ENCODE measurements around the gene SYCP1. TPM values are rescaled to one million over a fixed set of nuclear protein-coding genes. Genes with fewer than 3 reads are reported as not detected.

Gene SYCP1, protein sequence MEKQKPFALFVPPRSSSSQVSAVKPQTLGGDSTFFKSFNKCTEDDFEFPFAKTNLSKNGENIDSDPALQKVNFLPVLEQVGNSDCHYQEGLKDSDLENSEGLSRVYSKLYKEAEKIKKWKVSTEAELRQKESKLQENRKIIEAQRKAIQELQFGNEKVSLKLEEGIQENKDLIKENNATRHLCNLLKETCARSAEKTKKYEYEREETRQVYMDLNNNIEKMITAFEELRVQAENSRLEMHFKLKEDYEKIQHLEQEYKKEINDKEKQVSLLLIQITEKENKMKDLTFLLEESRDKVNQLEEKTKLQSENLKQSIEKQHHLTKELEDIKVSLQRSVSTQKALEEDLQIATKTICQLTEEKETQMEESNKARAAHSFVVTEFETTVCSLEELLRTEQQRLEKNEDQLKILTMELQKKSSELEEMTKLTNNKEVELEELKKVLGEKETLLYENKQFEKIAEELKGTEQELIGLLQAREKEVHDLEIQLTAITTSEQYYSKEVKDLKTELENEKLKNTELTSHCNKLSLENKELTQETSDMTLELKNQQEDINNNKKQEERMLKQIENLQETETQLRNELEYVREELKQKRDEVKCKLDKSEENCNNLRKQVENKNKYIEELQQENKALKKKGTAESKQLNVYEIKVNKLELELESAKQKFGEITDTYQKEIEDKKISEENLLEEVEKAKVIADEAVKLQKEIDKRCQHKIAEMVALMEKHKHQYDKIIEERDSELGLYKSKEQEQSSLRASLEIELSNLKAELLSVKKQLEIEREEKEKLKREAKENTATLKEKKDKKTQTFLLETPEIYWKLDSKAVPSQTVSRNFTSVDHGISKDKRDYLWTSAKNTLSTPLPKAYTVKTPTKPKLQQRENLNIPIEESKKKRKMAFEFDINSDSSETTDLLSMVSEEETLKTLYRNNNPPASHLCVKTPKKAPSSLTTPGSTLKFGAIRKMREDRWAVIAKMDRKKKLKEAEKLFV
- not detected in 2 replicates for total RNA-seq

DNA sequence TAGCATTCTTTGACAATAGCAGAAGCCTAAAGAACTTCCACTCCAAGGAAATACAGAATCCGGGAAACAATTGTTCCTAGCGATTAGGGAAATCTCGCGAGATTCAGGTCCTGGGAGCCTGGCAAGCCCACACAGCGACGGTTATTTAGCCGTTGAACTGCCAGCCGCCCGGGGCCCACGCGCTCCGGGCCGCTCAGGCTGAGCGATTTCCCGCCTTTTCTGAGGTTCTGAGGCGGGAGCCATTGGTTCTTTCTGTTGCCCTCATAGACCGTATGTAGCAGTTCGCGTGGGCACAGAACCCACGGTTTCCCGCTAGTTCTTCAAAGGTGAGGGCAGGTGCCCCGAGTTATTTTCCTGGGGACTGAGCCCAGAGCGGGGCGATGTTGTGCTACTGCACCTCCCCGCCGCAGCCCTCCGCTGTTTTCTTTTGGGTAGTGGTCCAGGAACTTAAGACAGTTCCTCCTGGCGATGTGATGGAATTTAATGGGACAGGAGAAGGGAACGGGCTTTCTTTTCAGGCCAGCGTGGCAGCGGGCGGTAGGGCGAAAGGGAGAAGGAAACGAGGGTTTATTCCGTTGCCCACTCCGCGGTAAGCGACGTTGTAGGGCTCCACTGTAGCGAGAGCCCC lies at the start of gene SYCP1:
Gene SYCP1, plus strand, starts transcription at position 171 of the 628 bp plus-strand sequence. CDS start 602 bp downstream, outside the sequence.

DNA sequence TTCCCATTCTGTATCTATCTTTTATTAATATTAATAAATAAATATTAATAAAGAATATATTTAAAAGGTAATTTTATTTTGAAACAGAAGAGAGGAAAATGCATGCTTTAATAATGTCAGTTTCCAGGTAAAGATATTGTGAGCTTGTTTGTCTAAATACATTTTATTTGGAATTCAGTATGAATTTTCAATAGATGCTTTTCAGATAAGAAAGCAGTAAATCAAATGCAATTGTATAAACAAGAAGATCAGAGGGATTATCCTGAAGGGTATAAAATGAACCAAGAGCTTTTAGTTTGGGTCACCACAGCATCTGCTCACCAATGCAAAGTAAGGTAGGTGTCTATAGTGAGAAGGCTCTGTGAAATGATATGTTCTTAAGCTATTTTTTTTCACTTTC lies 174.9 kb downstream of the SYCP1 start, which contains the start of gene TSHB:
Gene TSHB, plus strand, starts transcription at position 301 of the 400 bp plus-strand sequence. CDS start 3,537 bp downstream, outside the sequence.

Other genes starting within 250 kb of the SYCP1 start
- 0.44 and 1.7 TPM in 2 replicates for gene DENND2C, start 184.8 kb upstream of the SYCP1 start, total RNA-seq
- gene AMPD1, start 159.3 kb upstream of the SYCP1 start, total RNA-seq = not detected in 2 replicates
- gene NRAS, start 138.1 kb upstream of the SYCP1 start, total RNA-seq = 58.9 and 125 TPM in 2 replicates
- 442 and 685 TPM in 2 replicates for gene CSDE1, start 96.9 kb upstream of the SYCP1 start, total RNA-seq
- gene SIKE1, start 74.2 kb upstream of the SYCP1 start, total RNA-seq = 29.1 and 35.1 TPM in 2 replicates
- not detected in 2 replicates for gene TSHB, start 175.0 kb downstream of the SYCP1 start, total RNA-seq
- gene TSPAN2, start 234.6 kb downstream of the SYCP1 start, total RNA-seq = not detected in 2 replicates